PC-3 (cell line): Measurements from ENCODE around the gene VAV3. TPM values are rescaled to one million over a fixed set of nuclear protein-coding genes. Genes with fewer than 3 reads are reported as not detected.
A peak's percentile ranks its signal among the peaks of the same experiment; 100 is the strongest.
"Not testable (repeated sequence)": the region's sequence is repeated elsewhere in the genome, so short reads cannot be mapped to it uniquely, and the experiment has no call there.

Experiments used
- ATAC-seq: fragments of 200-7000 bp; cut with Tn5 transposase; 2 replicates; pipeline ENCODE4 v1.9.1; 2020; ENCODE audit warnings: mild to moderate bottlenecking, moderate library complexity
- BruUV-seq: library from RNA; stranded (reverse); fragments of 400-500 nt; replicated peaks from 2 replicates; lab custom pipeline; 2021; lab: Mats Ljungman, UMichigan
- CTCF ChIA-PET: fragments of 300-600 bp; sonication (Branson Sonifier 250); formaldehyde crosslinking; loops from one replicate; lab custom pipeline; 2022; ENCODE audit warnings: antibody characterized with exemption; lab: Charles Lee
- POLR2A ChIA-PET: fragments of 300-600 bp; sonication (Branson Sonifier 250); formaldehyde crosslinking; loops from one replicate; lab custom pipeline; 2022; ENCODE audit warnings: antibody characterized with exemption; ENCODE audit not compliant: unreplicated experiment; lab: Charles Lee
- DNase-seq: peaks from one replicate; pipeline ENCODE4 v3.0.0-alpha.2; 2015
- H2AFZ ChIP-seq: fragments of 300-600 bp; sonication (generic); 2 replicates; pipeline ENCODE4 v1.6.0; 2016; ENCODE audit warnings: antibody characterized with exemption, low read length
- H3F3A ChIP-seq: fragments of 300-600 bp; sonication (generic); one replicate; pipeline ENCODE4 v1.6.0; 2017; ENCODE audit warnings: antibody characterized with exemption, low read length, control low read depth, mild to moderate bottlenecking; ENCODE audit not compliant: unreplicated experiment
- H3K27ac ChIP-seq: fragments of 300-600 bp; sonication (generic); 2 replicates; pipeline ENCODE4 v1.5.1; 2016; ENCODE audit warnings: mild to moderate bottlenecking, low read length
- H3K27me3 ChIP-seq: fragments of 300-600 bp; sonication (generic); 2 replicates; pipeline ENCODE4 v1.6.1; 2016; ENCODE audit warnings: low read length, mixed read lengths
- H3K36me3 ChIP-seq: fragments of 300-600 bp; sonication (generic); 2 replicates; pipeline ENCODE4 v1.6.1; 2016; ENCODE audit warnings: low read depth, mixed run types, low read length, mixed read lengths
- H3K4me1 ChIP-seq: fragments of 300-600 bp; sonication (generic); 2 replicates; pipeline ENCODE4 v1.5.1; 2016; ENCODE audit warnings: low read length; ENCODE audit not compliant: insufficient read depth
- H3K4me2 ChIP-seq: fragments of 300-600 bp; sonication (generic); 2 replicates; pipeline ENCODE4 v1.6.0; 2016; ENCODE audit warnings: low read length
- H3K4me3 ChIP-seq: fragments of 300-600 bp; sonication (generic); 2 replicates; pipeline ENCODE4 v1.5.1; 2016; ENCODE audit warnings: mild to moderate bottlenecking, low read length, mixed read lengths
- H3K79me2 ChIP-seq: fragments of 300-600 bp; sonication (generic); 2 replicates; pipeline ENCODE4 v1.6.1; 2017; ENCODE audit warnings: low read length, mixed read lengths
- H3K9ac ChIP-seq: fragments of 300-600 bp; sonication (generic); 2 replicates; pipeline ENCODE4 v1.6.0; 2016; ENCODE audit warnings: mild to moderate bottlenecking, low read length
- H3K9me2 ChIP-seq: fragments of 300-600 bp; sonication (generic); replicated peaks from 2 replicates; pipeline ENCODE4 v1.6.1; 2016; ENCODE audit warnings: mixed run types, low read length, mixed read lengths
- H3K9me3 ChIP-seq: fragments of 300-600 bp; sonication (generic); 2 replicates; pipeline ENCODE4 v1.6.1; 2016; ENCODE audit warnings: low read length, mixed read lengths
- H4K20me1 ChIP-seq: fragments of 300-600 bp; sonication (generic); 2 replicates; pipeline ENCODE4 v1.6.1; 2016; ENCODE audit warnings: low read length, mixed read lengths
- EZH2 ChIP-seq: fragments of 300-600 bp; sonication (generic); IDR thresholded peaks from one replicate; pipeline ENCODE4 v1.6.1; 2017; ENCODE audit warnings: antibody characterized with exemption, mild to moderate bottlenecking, low read length; ENCODE audit not compliant: unreplicated experiment
- EZH2phosphoT487 ChIP-seq: fragments of 300-600 bp; sonication (generic); IDR thresholded peaks from 2 replicates; pipeline ENCODE4 v1.6.1; 2018; ENCODE audit warnings: mild to moderate bottlenecking, antibody characterized with exemption, low read length, borderline replicate concordance
- intact Hi-C: fragments of 100-400 bp; cut with micrococcal nuclease; formaldehyde crosslinking; loops from 2 replicates; pipeline ENCODE4 v1.9.0; 2023
- total RNA-seq: library from RNA; depleted of rRNA; stranded (reverse); fragments of >200 nt; gene quantifications from 2 replicates; pipeline ENCODE4 v1.2.3, GENCODE V29; 2014
- TF ChIP-seq, protein P1 (sequence below): fragments of 300-600 bp; sonication (generic); conservative IDR thresholded peaks from 2 replicates; pipeline ENCODE4 v1.5.1; 2017; ENCODE audit warnings: antibody characterized with exemption, low read depth, mild to moderate bottlenecking, low read length

The VAV3 gene
- total RNA-seq, 1 experiment from 2014 or later, result 0.73 TPM

DNA sequence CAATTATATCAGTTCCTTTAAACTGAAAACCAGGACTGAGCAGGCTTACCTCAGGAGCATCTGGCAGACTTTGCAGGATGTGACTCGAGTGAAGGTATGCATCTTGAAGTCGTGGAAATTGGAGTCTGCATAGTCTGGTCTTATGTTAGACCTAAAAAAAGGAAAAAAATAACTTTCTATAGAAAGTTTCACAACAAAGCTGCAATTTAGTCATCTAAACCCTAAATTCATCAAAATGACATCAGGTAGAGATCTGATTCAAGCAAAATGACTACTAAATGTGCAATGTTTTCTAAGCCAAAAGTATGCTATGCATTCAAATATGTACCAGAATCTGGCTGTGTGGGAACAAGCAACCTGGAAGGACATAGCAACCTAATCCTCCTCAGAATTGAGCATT lies 260.1 kb downstream of the VAV3 start:
- H3K27me3 ChIP-seq, result no peaks in the 10 kb centered on the region
- DNase-seq, result peak; percentile 41
- no peaks in the 10 kb centered on the region for H3K36me3 ChIP-seq
- no TSS peak for BruUV-seq
- ATAC-seq, result peak; percentile 52; the same call in 1 of the 2 replicates
- H3F3A ChIP-seq, result no peaks in the 10 kb centered on the region
- no peaks in the 10 kb centered on the region for H4K20me1 ChIP-seq
- ChIA-PET CTCF (no interaction called here), POLR2A (no interaction called here)
- intact Hi-C loops, result no loop called here
- no peak overlapping the region for H3K4me2 ChIP-seq
- H3K9me2 ChIP-seq, result no peaks in the 10 kb centered on the region
- TF ChIP-seq, protein P1, sequence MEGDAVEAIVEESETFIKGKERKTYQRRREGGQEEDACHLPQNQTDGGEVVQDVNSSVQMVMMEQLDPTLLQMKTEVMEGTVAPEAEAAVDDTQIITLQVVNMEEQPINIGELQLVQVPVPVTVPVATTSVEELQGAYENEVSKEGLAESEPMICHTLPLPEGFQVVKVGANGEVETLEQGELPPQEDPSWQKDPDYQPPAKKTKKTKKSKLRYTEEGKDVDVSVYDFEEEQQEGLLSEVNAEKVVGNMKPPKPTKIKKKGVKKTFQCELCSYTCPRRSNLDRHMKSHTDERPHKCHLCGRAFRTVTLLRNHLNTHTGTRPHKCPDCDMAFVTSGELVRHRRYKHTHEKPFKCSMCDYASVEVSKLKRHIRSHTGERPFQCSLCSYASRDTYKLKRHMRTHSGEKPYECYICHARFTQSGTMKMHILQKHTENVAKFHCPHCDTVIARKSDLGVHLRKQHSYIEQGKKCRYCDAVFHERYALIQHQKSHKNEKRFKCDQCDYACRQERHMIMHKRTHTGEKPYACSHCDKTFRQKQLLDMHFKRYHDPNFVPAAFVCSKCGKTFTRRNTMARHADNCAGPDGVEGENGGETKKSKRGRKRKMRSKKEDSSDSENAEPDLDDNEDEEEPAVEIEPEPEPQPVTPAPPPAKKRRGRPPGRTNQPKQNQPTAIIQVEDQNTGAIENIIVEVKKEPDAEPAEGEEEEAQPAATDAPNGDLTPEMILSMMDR, result no peak
- TF ChIP-seq EZH2 (no peak), EZH2phosphoT487 (no peak)
- H3K9ac ChIP-seq, result no peak overlapping the region
- peaks cover 13% of the 10 kb centered on the region for H3K4me1 ChIP-seq
- no peak overlapping the region for H3K27ac ChIP-seq
- no peaks in the 10 kb centered on the region for H3K79me2 ChIP-seq
- no peak overlapping the region for H3K4me3 ChIP-seq
- H3K9me3 ChIP-seq, result no peaks in the 10 kb centered on the region
- H2AFZ ChIP-seq, result no peak overlapping the region

DNA sequence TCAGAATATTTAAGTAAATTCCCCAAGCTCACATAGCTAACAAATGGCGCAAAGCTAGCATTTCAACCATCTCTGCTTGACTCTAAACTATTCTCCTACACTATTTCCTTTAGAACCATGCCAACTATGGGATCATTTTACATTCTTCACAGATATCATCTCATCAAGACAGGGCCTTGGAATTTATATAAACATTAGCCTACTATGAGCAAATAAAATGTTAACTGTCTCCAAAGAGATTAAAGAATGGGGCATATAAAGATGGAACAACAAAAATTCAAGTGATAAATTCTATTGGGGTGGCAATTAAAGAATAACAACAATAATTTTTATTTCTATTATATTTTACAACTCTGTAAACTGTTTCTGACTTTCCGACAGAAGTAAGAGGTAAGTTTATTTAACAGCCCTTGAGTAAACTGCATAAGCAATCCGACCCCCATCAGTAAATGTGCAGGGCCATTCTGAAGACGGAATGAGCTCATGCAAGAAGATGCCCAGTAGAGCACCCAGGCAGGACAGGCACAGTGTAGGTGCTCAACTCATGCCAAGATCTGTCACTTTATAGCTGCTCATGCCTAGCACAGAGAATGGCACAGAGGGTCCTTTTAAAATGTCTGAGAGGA lies 261.9 kb downstream of the VAV3 start:
- DNase-seq, result peak; percentile 59
- intact Hi-C loops, result no loop called here
- no peaks in the 10 kb centered on the region for H3K9me2 ChIP-seq
- no peak overlapping the region for H3K4me3 ChIP-seq
- peak; percentile 91 for ATAC-seq
- H3K27me3 ChIP-seq, result no peaks in the 10 kb centered on the region
- ChIA-PET CTCF (no interaction called here), POLR2A (interaction anchor here (0.5 kb wide), 1 partner anchor 30 kb away, joined by 4 read pairs; no protein-coding TSS in a partner anchor)
- TF ChIP-seq EZH2phosphoT487 (no peak), EZH2 (no peak)
- TF ChIP-seq, protein P1, result no peak
- no peak overlapping the region for H2AFZ ChIP-seq
- no peak overlapping the region for H3K9ac ChIP-seq
- BruUV-seq, result no TSS peak
- H3F3A ChIP-seq, result no peaks in the 10 kb centered on the region
- no peak overlapping the region for H3K27ac ChIP-seq
- peaks cover 13% of the 10 kb centered on the region for H3K4me1 ChIP-seq
- no peaks in the 10 kb centered on the region for H3K79me2 ChIP-seq
- H4K20me1 ChIP-seq, result no peaks in the 10 kb centered on the region
- no peaks in the 10 kb centered on the region for H3K9me3 ChIP-seq
- H3K36me3 ChIP-seq, result no peaks in the 10 kb centered on the region
- H3K4me2 ChIP-seq, result no peak overlapping the region

DNA sequence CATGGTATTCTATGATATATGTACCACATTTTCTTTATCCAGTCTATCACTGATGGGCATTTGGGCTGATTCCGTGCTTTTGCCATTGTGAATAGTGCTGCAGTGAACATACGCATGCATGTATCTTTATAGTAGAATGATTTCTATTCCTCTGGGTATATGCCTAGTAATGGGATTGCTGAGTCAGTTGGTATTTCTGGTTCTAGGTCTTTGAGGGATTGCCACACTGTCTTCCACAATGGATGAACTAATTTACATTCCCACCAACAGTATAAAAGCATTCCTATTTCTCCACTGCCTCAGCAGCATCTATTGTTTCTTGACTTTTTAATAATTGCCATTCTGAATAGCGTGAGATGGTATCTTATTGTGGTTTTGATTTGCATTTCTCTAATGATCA lies 264.3 kb downstream of the VAV3 start:
- H3F3A ChIP-seq, H3K4me3 ChIP-seq, H3K27ac ChIP-seq, DNase-seq, H3K9me3 ChIP-seq, H3K27me3 ChIP-seq, H3K9me2 ChIP-seq, H3K36me3 ChIP-seq, H3K4me2 ChIP-seq, POLR2A ChIA-PET, H3K9ac ChIP-seq, H4K20me1 ChIP-seq, intact Hi-C loops, H3K79me2 ChIP-seq, CTCF ChIA-PET, ATAC-seq, H2AFZ ChIP-seq, BruUV-seq: not testable (repeated sequence)
- H3K4me1 ChIP-seq, result peaks cover 13% of the 10 kb centered on the region
